Endothelial cell of umbilical vein (primary cell): ENCODE results near the gene PRSS36. TPM values are rescaled to one million over a fixed set of nuclear protein-coding genes. Genes with fewer than 3 reads are reported as not detected.

Experiments
- BruUV-seq: library from RNA; stranded (reverse); fragments of 400-500 nt; replicated peaks from 2 replicates; lab custom pipeline; 2021; lab: Mats Ljungman, UMichigan
- CTCF ChIA-PET: fragments of 300-600, 350-600 bp; sonication (Branson Sonifier 250); formaldehyde crosslinking; loops from one replicate; lab custom pipeline; 2021; ENCODE audit warnings: antibody characterized with exemption, inconsistent platforms; lab: Charles Lee
- POLR2A ChIA-PET: fragments of 300-600, 350-600 bp; sonication (Branson Sonifier 250); formaldehyde crosslinking; loops from one replicate; lab custom pipeline; 2021; ENCODE audit warnings: antibody characterized with exemption, inconsistent platforms; lab: Charles Lee
- DNase-seq: peaks from one replicate; pipeline ENCODE4 v3.0.0-alpha.2; 2011; ENCODE audit warnings: low read depth, low spot score
- FAIRE-seq: peaks from 2 replicates; lab custom pipeline; 2011; peaks lifted over from hg19 to GRCh38; lab: Jason Lieb, UNC
- H2AFZ ChIP-seq: 2 replicates; pipeline ENCODE4 v1.6.0; 2012; ENCODE audit warnings: low read depth, low read length, control low read depth, inconsistent platforms
- H3K27ac ChIP-seq: 2 replicates; pipeline ENCODE4 v1.5.1; 2011; ENCODE audit warnings: low read depth, mild to moderate bottlenecking, control low read depth, low read length, moderate library complexity; ENCODE audit not compliant: insufficient read depth
- H3K27me3 ChIP-seq, 2 experiments: 2 replicates each; pipeline versions ENCODE4 v1.6.0 to v1.6.1; 2011; ENCODE audit warnings: low read length in 2 of 2, mixed read lengths in 1 of 2; ENCODE audit not compliant: control insufficient read depth in 2 of 2, insufficient read depth in 2 of 2
- H3K36me3 ChIP-seq, 2 experiments: 2 replicates in 1 of 2; 3 replicates in 1 of 2; pipeline ENCODE4 v1.5.1; 2011; ENCODE audit warnings: low read length in 2 of 2, mild to moderate bottlenecking in 1 of 2, moderate library complexity in 1 of 2; ENCODE audit not compliant: control insufficient read depth in 2 of 2, insufficient read depth in 2 of 2; ENCODE audit errors: extremely low read depth in 1 of 2
- H3K4me1 ChIP-seq: 3 replicates; pipeline ENCODE4 v1.5.1; 2011; ENCODE audit warnings: mild to moderate bottlenecking, low read length; ENCODE audit not compliant: control insufficient read depth, insufficient read depth; ENCODE audit errors: extremely low read depth
- H3K4me2 ChIP-seq: 2 replicates; pipeline ENCODE4 v1.6.1; 2011; ENCODE audit warnings: low read length, control low read depth, mixed read lengths; ENCODE audit not compliant: insufficient read depth
- H3K4me3 ChIP-seq, 3 experiments: fragments of 200-600 bp in 1 of 3; sonication (generic), shearing (Covaris generic) in 1 of 3; replicated peaks in 1 of 3; 2 replicates each; pipeline ENCODE4 v1.5.1; 2011 to 2016; ENCODE audit warnings: control low read depth in 3 of 3, low read length in 3 of 3, mild to moderate bottlenecking in 2 of 3, inconsistent platforms in 1 of 3, low read depth in 1 of 3, moderate library complexity in 1 of 3; ENCODE audit not compliant: insufficient read depth in 1 of 3
- H3K79me2 ChIP-seq: 2 replicates; pipeline ENCODE4 v1.6.0; 2012; ENCODE audit warnings: low read length, inconsistent platforms; ENCODE audit not compliant: control insufficient read depth, insufficient read depth
- H3K9ac ChIP-seq: replicated peaks from 2 replicates; pipeline ENCODE3; 2011; ENCODE audit warnings: low read length, control low read depth; ENCODE audit not compliant: insufficient read depth; ENCODE audit errors: extremely low read depth
- H3K9me1 ChIP-seq: replicated peaks from 3 replicates; pipeline ENCODE4 v1.6.0; 2011; ENCODE audit warnings: mild to moderate bottlenecking, low read length; ENCODE audit not compliant: control insufficient read depth, insufficient read depth; ENCODE audit errors: extremely low read depth
- H3K9me3 ChIP-seq: replicated peaks from 2 replicates; pipeline ENCODE4 v1.5.1; 2012; ENCODE audit warnings: low read length, inconsistent platforms; ENCODE audit not compliant: control insufficient read depth, insufficient read depth
- H4K20me1 ChIP-seq: replicated peaks from 2 replicates; pipeline ENCODE3; 2011; ENCODE audit warnings: mild to moderate bottlenecking, low read length; ENCODE audit not compliant: control insufficient read depth, insufficient read depth; ENCODE audit errors: extremely low read depth
- EZH2 ChIP-seq: IDR thresholded peaks from 2 replicates; pipeline ENCODE4 v1.6.1; 2012; ENCODE audit warnings: borderline replicate concordance, low read depth, mild to moderate bottlenecking, moderate library complexity, low read length, inconsistent platforms; ENCODE audit not compliant: severe bottlenecking
- FOS ChIP-seq: IDR thresholded peaks from 2 replicates; pipeline ENCODE4 v1.6.1; 2011; ENCODE audit warnings: mild to moderate bottlenecking, low read length, moderate library complexity, borderline replicate concordance; ENCODE audit not compliant: insufficient read depth
- GATA2 ChIP-seq: IDR thresholded peaks from 2 replicates; pipeline ENCODE4 v1.7.0; 2011; ENCODE audit warnings: low read depth, mild to moderate bottlenecking, moderate library complexity, mixed read lengths, low read length; ENCODE audit not compliant: insufficient read length, insufficient read depth
- JUN ChIP-seq: IDR thresholded peaks from 2 replicates; pipeline ENCODE4 v1.6.1; 2011; ENCODE audit warnings: borderline replicate concordance, low read depth; ENCODE audit not compliant: insufficient read length, insufficient read depth
- MYC ChIP-seq: IDR thresholded peaks from one replicate; pipeline ENCODE4 v1.6.1; 2011; ENCODE audit warnings: mild to moderate bottlenecking, low read depth, low read length
- POLR2A ChIP-seq: IDR thresholded peaks from 2 replicates; pipeline ENCODE4 v1.6.1; 2012; ENCODE audit warnings: low read depth, mild to moderate bottlenecking, control low read depth, low read length
- POLR2AphosphoS5 ChIP-seq: IDR thresholded peaks from 2 replicates; pipeline ENCODE4 v1.6.1; 2012; ENCODE audit warnings: low read depth, mild to moderate bottlenecking, control low read depth, low read length, moderate library complexity; ENCODE audit not compliant: insufficient read depth
- dilution Hi-C: fragments of 300-500 bp; cut with MboI; formaldehyde crosslinking; loops from one replicate; pipeline ENCODE4 v1.15.0; 2019; ENCODE audit warnings: low sequenced_read_pairs; ENCODE audit not compliant: extremely low pct_ligation_motif_present
- intact Hi-C: fragments of 100-400 bp; cut with micrococcal nuclease; formaldehyde crosslinking; loops from one replicate; pipeline ENCODE4 v1.10.0; 2022
- polyA plus RNA-seq, 4 experiments: library from polyadenylated mRNA; depleted of rRNA in 3 of 4; stranded (reverse) in 3 of 4; unstranded in 1 of 4; fragments of >200 nt; gene quantifications; 2 replicates each; pipeline versions ENCODE4 v1.2.1 to v1.2.3, GENCODE V29; 2011 to 2012; ENCODE audit warnings: missing spikeins in 1 of 4
- total RNA-seq: library from RNA; stranded (reverse); gene quantifications from 2 replicates; pipeline ENCODE4 v1.2.3, GENCODE V29; 2021
- TF ChIP-seq, protein P1 (sequence below): IDR thresholded peaks from 2 replicates; pipeline ENCODE4 v1.6.1; 2011; ENCODE audit not compliant: insufficient read depth, insufficient read length

PRSS36 gene
- total and polyA plus RNA-seq, 2 donors (not counting 3 experiments of a cell fraction or from before 2014, with no cell fraction given): 0.57 TPM; not detected in 1

DNA sequence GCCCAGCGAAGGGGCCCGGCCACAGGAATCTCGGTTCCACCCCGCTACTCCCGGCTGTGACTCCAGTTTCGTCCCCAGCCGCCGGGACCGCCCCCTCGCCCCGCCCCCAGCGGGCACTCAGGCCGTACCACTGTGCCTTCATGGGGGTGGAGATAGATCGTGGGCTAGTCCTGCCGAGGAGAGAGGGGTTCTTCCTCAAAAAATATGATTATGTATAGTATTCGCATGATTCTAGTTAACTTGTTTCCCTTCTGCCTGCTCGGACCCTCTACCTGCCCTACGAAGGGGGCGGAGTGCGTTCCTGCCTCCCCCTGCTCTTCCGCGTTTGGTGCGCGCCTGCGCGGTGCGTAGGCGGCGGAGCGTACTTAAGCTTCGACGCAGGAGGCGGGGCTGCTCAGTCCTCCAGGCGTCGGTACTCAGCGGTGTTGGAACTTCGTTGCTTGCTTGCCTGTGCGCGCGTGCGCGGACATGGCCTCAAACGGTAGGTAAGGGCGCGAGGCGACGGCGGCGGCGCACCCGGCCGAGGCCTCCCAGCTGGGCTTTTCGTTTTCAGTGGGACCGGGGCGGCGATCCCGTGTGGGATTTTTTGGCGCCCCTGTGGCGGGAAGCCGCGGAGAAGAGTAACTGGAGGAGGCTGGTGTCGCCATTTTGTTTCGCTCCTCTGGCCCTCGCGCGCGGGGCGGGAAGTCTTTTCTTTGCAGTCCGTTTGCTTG is 30.0 kb upstream of the PRSS36 start, which contains the start of gene FUS:
Gene FUS, plus strand, starts transcription at position 393 of the 713 bp plus-strand sequence. Its CDS starts 76 bp downstream, at position 469.
- H3K9me1 ChIP-seq: no peaks in the 10 kb centered on the region
- H3K36me3 ChIP-seq: peaks cover 13 to 18% of the 10 kb centered on the region in 2 experiments
- no TSS peak for BruUV-seq
- peaks cover 15% of the 10 kb centered on the region for H4K20me1 ChIP-seq
- H3K9ac ChIP-seq: peak within 1 kb of the TSS; percentile 93
- no peaks in the 10 kb centered on the region for H3K9me3 ChIP-seq
- H3K79me2 ChIP-seq: peaks cover 47% of the 10 kb centered on the region
- peak; percentile 90 for DNase-seq
- peak within 1 kb of the TSS; percentile 99 for H3K4me2 ChIP-seq
- H3K27me3 ChIP-seq: no peaks in the 10 kb centered on the region
- TF ChIP-seq POLR2AphosphoS5 (peak; percentile 100), JUN (no peak), POLR2A (peak; percentile 100)
- TF ChIP-seq, protein P1, sequence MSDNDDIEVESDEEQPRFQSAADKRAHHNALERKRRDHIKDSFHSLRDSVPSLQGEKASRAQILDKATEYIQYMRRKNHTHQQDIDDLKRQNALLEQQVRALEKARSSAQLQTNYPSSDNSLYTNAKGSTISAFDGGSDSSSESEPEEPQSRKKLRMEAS: peak; percentile 8
- peak within 1 kb of the TSS; percentile 77 to 100 (median 95) for H3K4me3 ChIP-seq
- intact Hi-C loops (loop anchor here (1.0 to 5.0 kb wide), 8 partner anchors 38 to 688 kb away; partner anchors contain the start of genes ARMC5, BCKDK, KAT8 and ZNF646), dilution Hi-C loops (no loop called here)
- H3K27ac ChIP-seq: peak within 1 kb of the TSS; percentile 91
- H3K4me1 ChIP-seq: peaks cover 22% of the 10 kb centered on the region
- peak; percentile 88 for FAIRE-seq
- ChIA-PET POLR2A (interaction anchor here (0.6 to 2.2 kb wide), 23 partner anchors 10 to 432 kb away, joined by 3 to 37 read pairs (median 4); partner anchors contain the start of genes COX6A2, HSD3B7, KAT8 and PYCARD), CTCF (interaction anchor here (0.6 to 1.7 kb wide), 6 partner anchors 23 to 281 kb away, joined by 3 to 20 read pairs (median 4); partner anchors contain the start of gene ZNF843)
- H2AFZ ChIP-seq: peak within 1 kb of the TSS; percentile 81

DNA sequence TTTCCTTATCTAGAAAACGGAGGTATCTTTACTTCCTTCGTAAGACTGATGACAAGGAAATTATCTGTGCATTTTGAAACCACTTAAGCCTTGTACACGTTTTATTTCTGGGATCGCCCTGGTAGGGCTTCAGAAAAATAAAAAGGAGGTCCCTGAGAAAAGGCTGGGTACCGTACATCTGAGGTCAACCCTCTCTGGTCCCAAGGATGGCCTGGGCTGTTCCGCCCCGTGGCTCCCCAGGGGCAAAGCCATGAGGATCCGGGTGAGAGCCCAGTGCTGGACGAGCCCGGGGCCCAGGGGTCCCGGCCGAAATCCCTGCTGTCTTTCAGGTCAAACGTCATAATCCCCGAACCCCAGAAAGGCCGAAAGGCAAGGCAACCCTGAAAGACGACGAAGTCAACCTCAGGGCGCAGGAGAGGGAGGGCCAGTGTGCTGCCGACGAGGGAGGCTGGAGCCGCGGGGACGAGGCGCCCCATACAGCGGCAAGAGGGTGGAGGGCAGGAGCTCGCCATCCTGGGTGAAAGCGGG is 29.4 kb upstream of the PRSS36 start:
- Histone ChIP-seq H3K9me3 (no peaks in the 10 kb centered on the region), H3K9me1 (no peaks in the 10 kb centered on the region), H2AFZ (peak overlapping the region; percentile 81), H4K20me1 (peaks cover 15% of the 10 kb centered on the region), H3K79me2 (peaks cover 43% of the 10 kb centered on the region), H3K27me3 (no peaks in the 10 kb centered on the region), H3K4me1 (peaks cover 22% of the 10 kb centered on the region), H3K36me3 (peaks cover 13 to 14% of the 10 kb centered on the region in 2 experiments), H3K4me2 (peak overlapping the region; percentile 76), H3K27ac (peak overlapping the region; percentile 91), H3K4me3 (peak overlapping the region; percentile 35 to 100 (median 95)), H3K9ac (peak overlapping the region; percentile 93)
- intact Hi-C loops: loop anchor here (1.0 kb wide), 1 partner anchor 689 kb away; no protein-coding TSS in a partner anchor
- dilution Hi-C loops: no loop called here
- TSS peak; percentile 79 for BruUV-seq
- ChIA-PET CTCF (interaction anchor here (1.3 to 1.7 kb wide), 2 partner anchors 37 to 263 kb away, joined by 4 to 20 read pairs; partner anchors contain the start of gene ZNF843), POLR2A (interaction anchor here (0.8 to 2.2 kb wide), 14 partner anchors 10 to 281 kb away, joined by 3 to 37 read pairs (median 6); partner anchors contain the start of genes HSD3B7, KAT8, ZNF646 and ZNF668)
- FAIRE-seq: peak; percentile 12
- TF ChIP-seq FOS (no peak), MYC (no peak), EZH2 (no peak), POLR2AphosphoS5 (no peak), JUN (no peak), GATA2 (no peak), POLR2A (no peak)
- no peak for DNase-seq
